Activated gamma-delta T cell treated with anti-CD3 and anti-CD28 coated beads, Interleukin-2, amount 50 U/mL, for 16 hours (primary cell): ENCODE measurements around the gene DDX49.

Experiments
- DNase-seq: peaks from one replicate; pipeline ENCODE4 v3.0.0-alpha.2; 2020; ENCODE audit warnings: low read depth

DDX49 gene, protein sequence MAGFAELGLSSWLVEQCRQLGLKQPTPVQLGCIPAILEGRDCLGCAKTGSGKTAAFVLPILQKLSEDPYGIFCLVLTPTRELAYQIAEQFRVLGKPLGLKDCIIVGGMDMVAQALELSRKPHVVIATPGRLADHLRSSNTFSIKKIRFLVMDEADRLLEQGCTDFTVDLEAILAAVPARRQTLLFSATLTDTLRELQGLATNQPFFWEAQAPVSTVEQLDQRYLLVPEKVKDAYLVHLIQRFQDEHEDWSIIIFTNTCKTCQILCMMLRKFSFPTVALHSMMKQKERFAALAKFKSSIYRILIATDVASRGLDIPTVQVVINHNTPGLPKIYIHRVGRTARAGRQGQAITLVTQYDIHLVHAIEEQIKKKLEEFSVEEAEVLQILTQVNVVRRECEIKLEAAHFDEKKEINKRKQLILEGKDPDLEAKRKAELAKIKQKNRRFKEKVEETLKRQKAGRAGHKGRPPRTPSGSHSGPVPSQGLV

GRCh38 chr19:18919086-18919899, at the start of gene DDX49, which contains the start of gene COPE:
DDX49 (plus strand) TSS chr19:18919715; CDS start chr19:18919742, 27 bp downstream.
COPE (minus strand) TSS chr19:18919387; CDS start chr19:18919348, 39 bp downstream.
- peak; percentile 96 for DNase-seq

- DNase-seq = no peak
Observed at GRCh38 chr19:18869781-18870530, 49.6 kb upstream of the DDX49 start.

GRCh38 chr19:18870531-18871172, 48.9 kb upstream of the DDX49 start:
- no peak for DNase-seq

DNA sequence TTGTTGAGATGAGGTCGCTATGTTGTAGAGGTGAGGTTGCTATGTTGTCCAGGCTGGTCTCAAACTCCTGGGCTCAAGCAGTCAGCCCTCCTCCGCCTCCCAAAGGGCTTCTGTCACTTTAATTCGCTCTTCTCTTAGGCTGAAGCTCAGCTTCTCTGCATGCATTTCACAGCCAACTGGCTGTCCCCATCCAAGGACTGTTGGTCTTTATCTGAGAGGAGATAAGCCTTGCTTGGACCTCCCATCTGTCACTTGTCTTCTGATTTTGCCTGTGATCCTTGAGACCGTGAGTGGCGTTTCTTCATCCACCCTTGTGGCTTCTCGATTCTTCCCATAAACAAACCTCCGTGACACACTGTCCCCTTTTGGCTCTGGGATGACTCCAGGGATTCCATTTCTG, 48.0 kb upstream of the DDX49 start:
- no peak for DNase-seq

GRCh38 chr19:18875726-18876125, 43.8 kb upstream of the DDX49 start:
- no peak for DNase-seq

- no peak for DNase-seq
Observed at GRCh38 chr19:18876865-18877264, 42.6 kb upstream of the DDX49 start.

DNA sequence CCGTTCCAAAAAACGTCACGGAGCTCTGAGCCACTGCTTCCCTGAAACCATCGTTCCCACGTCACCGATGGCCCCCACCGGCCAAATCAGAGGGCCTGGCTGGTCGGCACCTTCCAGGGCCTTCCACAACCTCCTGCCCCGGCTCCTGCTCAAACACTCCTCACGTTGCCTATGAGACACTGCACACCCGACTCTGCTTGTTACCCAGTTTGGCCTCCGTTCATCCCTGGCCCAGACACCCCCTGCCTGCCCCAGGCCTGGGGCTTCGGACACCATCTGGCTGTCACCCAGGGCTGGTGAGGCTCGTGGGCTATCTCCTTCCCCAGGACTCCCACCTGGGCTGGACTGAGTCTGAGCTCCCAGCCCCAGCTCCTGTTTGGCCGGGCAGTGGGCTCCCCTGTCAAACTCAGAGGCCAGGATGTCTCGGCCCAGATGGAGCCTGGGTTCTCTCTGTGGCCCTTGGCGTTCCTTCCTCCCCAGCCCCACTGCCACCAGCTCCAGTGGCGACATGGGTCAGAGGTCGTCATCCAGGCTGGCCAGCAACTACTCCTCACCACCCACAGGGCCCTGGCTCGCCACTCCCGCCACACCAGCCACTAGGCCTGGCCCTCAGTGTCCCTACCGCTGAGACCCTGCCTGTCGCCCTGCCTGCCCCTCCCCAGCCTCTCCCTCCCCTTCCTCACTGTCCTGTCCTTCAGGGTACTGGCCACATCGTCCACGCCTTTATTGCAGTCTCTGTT, 41.3 kb upstream of the DDX49 start:
- no peak for DNase-seq

GRCh38 chr19:18878858-18879578, 40.5 kb upstream of the DDX49 start:
- DNase-seq = no peak

GRCh38 chr19:18879579-18880373, 39.7 kb upstream of the DDX49 start:
- DNase-seq = no peak

- no peak for DNase-seq
Observed at GRCh38 chr19:18881491-18881890, 38.0 kb upstream of the DDX49 start.

- DNase-seq = no peak
Observed at GRCh38 chr19:18883526-18884304, 35.8 kb upstream of the DDX49 start.

- DNase-seq = no peak
Observed at GRCh38 chr19:18886972-18887371, 32.5 kb upstream of the DDX49 start.

DNA sequence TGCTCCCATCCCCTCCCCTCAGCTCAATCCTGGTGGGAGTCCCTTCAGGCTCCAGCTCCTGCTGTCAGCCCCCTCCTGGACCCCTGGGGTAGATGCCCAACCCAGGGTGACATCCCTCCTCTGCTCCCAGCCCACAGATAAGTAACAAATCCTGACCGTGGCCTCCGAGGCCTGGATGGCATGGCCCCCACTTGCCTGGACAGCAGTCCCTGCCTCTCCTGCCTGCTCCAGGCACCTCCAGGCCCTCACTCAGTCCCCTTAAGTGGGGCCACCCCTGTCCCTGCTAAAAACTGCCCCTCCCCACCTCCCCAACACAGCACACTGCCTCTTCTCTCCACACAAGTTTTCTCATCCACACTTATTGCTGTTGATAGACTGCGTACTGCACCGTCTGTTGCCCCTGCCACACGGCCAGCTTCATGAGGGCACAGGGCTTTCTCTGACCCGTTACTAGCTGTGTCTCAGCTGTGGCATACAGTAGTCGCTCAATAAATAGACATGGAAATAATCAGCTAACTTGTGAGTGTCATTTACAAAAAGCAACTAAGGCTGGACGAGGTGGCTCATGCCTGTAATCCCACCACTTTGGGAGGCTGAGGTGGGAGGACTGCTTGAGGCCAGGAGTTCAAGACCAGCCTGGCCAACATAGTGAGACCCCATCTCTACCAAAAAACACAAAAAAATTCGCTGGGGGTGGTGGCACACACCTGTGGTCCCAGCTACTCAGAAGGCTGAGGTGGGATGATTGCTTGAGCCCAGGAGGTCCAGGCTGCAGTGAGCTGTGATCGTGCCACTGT, 29.4 kb upstream of the DDX49 start:
- DNase-seq = no peak

GRCh38 chr19:18893587-18894253, 25.8 kb upstream of the DDX49 start:
- no peak for DNase-seq

DNA sequence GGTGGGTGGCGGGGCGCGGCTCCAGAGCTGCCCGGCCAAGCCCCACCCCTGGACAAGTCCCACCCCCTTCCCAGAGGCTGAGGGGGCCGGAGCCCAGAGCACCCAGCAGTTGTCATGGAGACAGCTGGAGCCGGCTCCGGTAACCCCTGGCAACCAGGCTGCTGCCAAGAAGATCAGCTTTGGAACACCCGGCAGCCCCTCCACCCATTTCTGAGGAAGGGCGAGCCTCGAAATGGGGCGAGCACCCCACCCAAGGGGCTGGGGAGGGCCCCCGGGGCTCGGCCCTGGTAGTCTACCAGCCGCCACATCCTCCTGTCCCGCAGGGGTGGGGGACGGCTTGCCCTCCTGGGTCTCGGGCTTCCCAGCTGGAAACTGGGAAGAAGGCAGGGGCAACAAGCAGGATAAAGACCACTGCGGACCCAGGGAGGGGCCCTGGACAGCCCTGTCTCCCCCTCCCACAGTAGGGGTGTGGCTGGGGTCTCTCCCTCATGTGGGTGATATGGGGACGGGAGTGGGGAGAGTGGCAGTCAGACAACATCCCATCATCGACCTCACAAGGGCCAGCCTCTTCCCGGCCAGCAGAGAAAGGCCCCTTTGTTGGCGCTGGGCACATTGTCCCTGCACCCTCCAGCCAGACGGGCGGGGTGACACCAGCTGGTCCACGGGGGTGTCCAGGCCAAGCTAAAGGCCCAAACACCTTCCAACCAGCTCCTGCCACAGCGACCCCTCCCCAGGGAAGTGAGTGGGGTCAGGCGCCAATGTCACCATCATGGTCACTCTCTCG, 25.1 kb upstream of the DDX49 start:
- no peak for DNase-seq

- DNase-seq = no peak
Observed at GRCh38 chr19:18895038-18895823, 24.3 kb upstream of the DDX49 start.
